LNCAP (cell line): ENCODE measurements around the gene DYRK1A.

Experiments used
- TF ChIP-seq, protein P1 (sequence below): fragments of 450-650 bp; IDR thresholded peaks from 2 replicates; pipeline ENCODE4 v1.5.1; 2017; ENCODE audit warnings: mild to moderate bottlenecking

DYRK1A gene

DNA sequence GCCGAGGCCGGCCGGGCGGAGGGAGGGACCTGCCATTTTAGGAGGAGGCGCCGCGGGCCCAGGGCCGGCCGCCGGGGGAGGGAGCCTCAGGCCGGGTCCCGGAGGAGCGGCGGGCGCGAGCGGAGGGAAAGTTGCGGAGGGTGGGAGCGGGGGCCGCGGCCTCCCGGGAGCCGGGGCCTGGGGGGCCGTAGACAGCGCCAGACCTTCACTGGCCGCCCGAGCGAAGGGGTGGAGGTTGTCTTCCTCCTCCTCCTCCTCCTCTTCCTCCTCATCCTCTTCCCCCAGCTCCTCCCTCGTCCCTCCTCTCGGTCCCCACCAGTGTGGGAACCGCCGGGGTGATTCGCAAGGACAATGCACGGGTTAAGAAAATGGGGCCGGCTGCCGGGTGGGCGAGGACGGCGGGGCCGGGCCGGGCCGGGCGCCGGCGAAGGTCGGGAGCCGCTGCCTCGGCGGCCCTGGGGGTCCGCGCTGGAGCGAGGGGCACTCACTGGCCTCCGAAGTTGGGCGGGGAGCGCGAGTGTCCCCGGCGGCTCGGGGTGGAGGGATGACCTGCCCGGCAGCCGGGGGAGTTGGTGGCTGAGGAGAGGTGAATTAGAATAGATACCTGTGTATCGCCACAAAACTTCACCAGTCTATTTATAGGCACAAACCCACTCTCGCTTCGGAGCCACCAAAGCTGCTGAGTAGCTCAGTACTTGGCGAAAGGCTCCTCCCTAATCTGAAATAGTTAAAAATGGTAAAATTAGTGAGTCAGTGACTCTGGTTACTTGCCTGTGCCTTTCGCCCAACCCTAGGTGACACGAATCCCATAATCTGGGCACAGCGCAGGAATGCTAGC, 1.3 kb downstream of the DYRK1A start:
- TF ChIP-seq, protein P1, sequence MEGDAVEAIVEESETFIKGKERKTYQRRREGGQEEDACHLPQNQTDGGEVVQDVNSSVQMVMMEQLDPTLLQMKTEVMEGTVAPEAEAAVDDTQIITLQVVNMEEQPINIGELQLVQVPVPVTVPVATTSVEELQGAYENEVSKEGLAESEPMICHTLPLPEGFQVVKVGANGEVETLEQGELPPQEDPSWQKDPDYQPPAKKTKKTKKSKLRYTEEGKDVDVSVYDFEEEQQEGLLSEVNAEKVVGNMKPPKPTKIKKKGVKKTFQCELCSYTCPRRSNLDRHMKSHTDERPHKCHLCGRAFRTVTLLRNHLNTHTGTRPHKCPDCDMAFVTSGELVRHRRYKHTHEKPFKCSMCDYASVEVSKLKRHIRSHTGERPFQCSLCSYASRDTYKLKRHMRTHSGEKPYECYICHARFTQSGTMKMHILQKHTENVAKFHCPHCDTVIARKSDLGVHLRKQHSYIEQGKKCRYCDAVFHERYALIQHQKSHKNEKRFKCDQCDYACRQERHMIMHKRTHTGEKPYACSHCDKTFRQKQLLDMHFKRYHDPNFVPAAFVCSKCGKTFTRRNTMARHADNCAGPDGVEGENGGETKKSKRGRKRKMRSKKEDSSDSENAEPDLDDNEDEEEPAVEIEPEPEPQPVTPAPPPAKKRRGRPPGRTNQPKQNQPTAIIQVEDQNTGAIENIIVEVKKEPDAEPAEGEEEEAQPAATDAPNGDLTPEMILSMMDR: no peak

GRCh38 chr21:37368541-37369279, 2.1 kb downstream of the DYRK1A start:
- TF ChIP-seq, protein P1: no peak

GRCh38 chr21:37369307-37369854, 2.8 kb downstream of the DYRK1A start:
- TF ChIP-seq, protein P1: no peak

- TF ChIP-seq, protein P1: no peak
Observed at GRCh38 chr21:37370152-37371040, 3.8 kb downstream of the DYRK1A start.

DNA sequence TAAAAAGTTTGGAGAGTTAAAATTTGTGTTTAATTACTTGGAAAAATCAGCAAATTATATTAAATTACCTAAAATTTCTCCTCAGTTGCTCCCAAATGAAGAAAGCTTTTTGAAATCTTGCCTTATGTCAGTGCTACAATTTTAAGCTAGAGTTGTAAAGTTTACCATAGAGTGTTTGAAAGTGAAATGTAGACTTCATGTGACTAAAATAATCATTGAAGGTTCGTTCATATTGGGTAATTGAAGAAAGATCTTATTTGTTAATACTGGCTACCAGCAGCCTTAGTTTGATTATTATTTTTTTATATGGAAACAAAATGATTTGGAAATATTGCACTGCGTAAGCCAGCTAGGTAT, 4.4 kb downstream of the DYRK1A start:
- TF ChIP-seq, protein P1: no peak

- TF ChIP-seq, protein P1: no peak
Observed at GRCh38 chr21:37372127-37372731, 5.7 kb downstream of the DYRK1A start.

- TF ChIP-seq, protein P1: no peak
Observed at GRCh38 chr21:37372951-37373350, 6.4 kb downstream of the DYRK1A start.
